ENCODE results near the gene MAP1A.
"Not testable (repeated sequence)": the region's sequence is repeated elsewhere in the genome, so short reads cannot be mapped to it uniquely, and the experiment has no call there.

MAP1A gene

DNA sequence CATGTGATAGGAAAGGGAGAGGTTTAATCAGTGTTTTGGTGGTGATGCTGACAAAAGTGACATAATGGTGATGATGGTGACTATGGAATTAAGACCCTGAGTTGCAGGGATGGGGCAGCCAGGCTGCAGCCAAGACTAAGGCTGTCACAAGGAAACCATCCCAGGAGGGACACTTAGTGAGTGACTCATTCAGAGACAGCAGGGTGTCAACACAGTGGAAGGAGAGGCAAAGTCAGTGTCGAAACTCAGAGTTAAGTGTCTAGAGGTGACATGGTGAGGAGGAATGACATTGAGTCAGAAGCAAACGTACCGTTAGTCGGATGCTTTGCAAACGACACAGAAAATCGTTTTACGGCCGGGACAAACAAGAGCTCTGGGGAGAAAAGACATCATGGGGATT lies 46.4 kb downstream of the MAP1A start:
- DNase-seq; intact Hi-C loops (cut with DNase I): not testable (repeated sequence)

DNA sequence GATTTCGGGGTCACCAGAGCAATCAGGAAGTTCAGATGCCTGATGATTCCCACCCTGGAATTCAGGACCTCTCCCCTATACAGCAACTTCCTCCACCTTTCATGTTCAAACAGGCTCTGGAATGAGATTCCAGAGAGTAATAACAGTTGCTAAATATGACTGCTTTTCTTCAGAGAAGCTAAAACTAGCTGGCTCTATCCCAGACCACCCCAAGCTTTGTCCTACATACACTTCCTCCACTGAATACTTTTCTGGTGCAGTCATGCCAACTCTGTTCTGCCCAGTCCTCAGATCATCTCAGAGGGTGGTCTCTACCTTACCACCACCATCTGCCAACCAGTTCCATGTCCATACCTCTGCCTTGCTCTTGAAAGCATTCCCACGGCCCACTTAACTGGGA lies 49.2 kb downstream of the MAP1A start:
- DNase-seq; intact Hi-C loops (cut with DNase I): not testable (repeated sequence)

DNA sequence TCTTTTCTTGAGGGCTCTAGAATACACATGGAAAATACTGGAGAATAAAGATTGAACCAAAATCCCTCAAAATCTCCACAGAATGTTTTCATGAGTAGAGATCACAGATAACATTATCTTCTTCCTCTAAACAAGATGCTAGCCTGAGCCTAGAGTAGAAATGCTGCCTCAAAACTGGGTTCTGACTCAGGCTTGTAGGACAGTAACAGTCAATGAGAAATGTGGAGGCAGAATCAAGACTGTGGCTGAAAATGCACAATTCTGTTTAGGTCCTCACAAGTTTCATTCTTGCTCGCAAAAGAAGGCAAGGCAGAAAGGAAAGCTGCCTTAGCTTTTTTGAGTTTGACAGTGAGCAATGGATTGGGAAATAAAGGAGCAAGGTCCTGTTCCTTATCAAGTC lies 57.2 kb downstream of the MAP1A start:
- DNase-seq; intact Hi-C loops (cut with DNase I): not testable (repeated sequence)

All from head of caudate nucleus (tissue), 42 donors.